Natural killer cell (primary cell): ENCODE results near the gene CAPN9. TPM values are rescaled to one million over a fixed set of nuclear protein-coding genes. Genes with fewer than 3 reads are reported as not detected.

ENCODE experiments used
- ATAC-seq, 3 donors: fragments of 150-1000 bp in 2 of 3; fragments of 200-7000 bp in 1 of 3; cut with Tn5 transposase; 1 replicate in 1 of 3; 2 replicates in 2 of 3; pipeline ENCODE4 v1.10.0; 2021; ENCODE audit warnings: mild to moderate bottlenecking in 2 of 3, moderate library complexity in 2 of 3
- DNase-seq, 2 donors: peaks; one replicate each; pipeline versions ENCODE4 v3.0.0 to v3.0.0-alpha.2; 2013 to 2021; ENCODE audit warnings: mixed read lengths in 1 of 2
- H3K27ac ChIP-seq: one replicate; pipeline ENCODE4 v1.5.1; 2013; ENCODE audit warnings: mild to moderate bottlenecking, low read length
- H3K27me3 ChIP-seq: one replicate; pipeline ENCODE4 v1.6.1; 2013; ENCODE audit warnings: low read length; ENCODE audit not compliant: control insufficient read depth, insufficient read depth
- H3K36me3 ChIP-seq: one replicate; pipeline ENCODE4 v1.6.1; 2013; ENCODE audit warnings: low read length; ENCODE audit not compliant: control insufficient read depth, insufficient read depth
- H3K4me1 ChIP-seq: one replicate; pipeline ENCODE4 v1.6.1; 2013; ENCODE audit warnings: low read length; ENCODE audit not compliant: control insufficient read depth, insufficient read depth
- H3K4me3 ChIP-seq: one replicate; pipeline ENCODE4 v1.5.1; 2013; ENCODE audit warnings: low read length
- H3K9me3 ChIP-seq: one replicate; pipeline ENCODE4 v1.6.1; 2013; ENCODE audit warnings: low read length; ENCODE audit not compliant: control insufficient read depth, insufficient read depth
- H3K27ac Mint-ChIP-seq, 2 donors: one replicate each; pipeline ENCODE4 v1.8.0; 2022; ENCODE audit warnings: mild to moderate bottlenecking in 2 of 2, mixed read lengths in 2 of 2, moderate library complexity in 1 of 2
- H3K27me3 Mint-ChIP-seq, 2 donors: one replicate each; pipeline ENCODE4 v1.8.0; 2022; ENCODE audit warnings: low read depth in 2 of 2, mixed read lengths in 2 of 2
- H3K36me3 Mint-ChIP-seq: one replicate; pipeline ENCODE4 v1.8.0; 2022; ENCODE audit warnings: mixed read lengths
- H3K4me1 Mint-ChIP-seq, 2 donors: one replicate each; pipeline ENCODE4 v1.8.0; 2022; ENCODE audit warnings: mixed read lengths in 2 of 2
- H3K4me3 Mint-ChIP-seq: one replicate; pipeline ENCODE4 v1.8.0; 2022; ENCODE audit warnings: mild to moderate bottlenecking, moderate library complexity, mixed read lengths
- H3K9me3 Mint-ChIP-seq, 2 donors: one replicate each; pipeline ENCODE4 v1.8.0; 2022; ENCODE audit warnings: mixed read lengths in 2 of 2
- WGBS: methylation state at CpG from one replicate; pipeline ENCODE4 v1.1.7; 2013; ENCODE audit warnings: missing lambda C conversion rate; ENCODE audit not compliant: insufficient coverage; 5-methylcytosine and 5-hydroxymethylcytosine counted together
- intact Hi-C: fragments of 100-400 bp; cut with micrococcal nuclease; formaldehyde crosslinking; loops from one replicate; pipeline ENCODE4 v1.14.2; 2022
- total RNA-seq, 4 donors: library from RNA; stranded (reverse); fragments of 120-200 nt in 1 of 4; gene quantifications; one replicate each; pipeline versions ENCODE4 v1.2.3 to v1.2.4, GENCODE V29; 2013 to 2022
- TF ChIP-seq, protein P1 (sequence below): fragments of 200-600 bp; IDR thresholded peaks from one replicate; pipeline ENCODE4 v1.8.0; 2022; ENCODE audit warnings: antibody characterized with exemption

Gene CAPN9
- total RNA-seq, 3 donors from 2014 or later (not counting 1 experiment from before 2014, with no cell fraction given) = not detected

- 69% methylated on average over 8 of the region's 11 CpGs for WGBS
Measured at GRCh38 chr1:230824919-230825721, 77.9 kb downstream of the CAPN9 start.

DNA sequence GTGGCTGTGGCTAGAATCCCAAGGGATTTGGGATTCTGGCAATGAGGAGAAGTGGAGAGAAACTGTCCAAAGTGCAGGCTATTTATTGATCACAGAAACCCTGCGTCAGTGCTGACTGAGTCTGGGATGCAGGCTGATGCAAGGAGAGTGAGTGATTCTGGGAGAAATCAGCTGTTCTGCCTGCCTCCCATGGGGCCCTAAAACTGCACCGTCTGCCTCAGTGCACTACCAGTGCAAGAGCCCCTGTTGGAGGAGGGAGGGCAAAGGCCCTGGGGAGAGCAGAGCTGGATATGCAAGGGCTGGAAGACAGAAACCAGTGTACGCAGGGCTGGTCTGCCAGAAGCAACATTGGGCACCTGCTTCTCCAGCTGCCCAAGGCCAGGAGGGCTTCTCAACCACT, 78.6 kb downstream of the CAPN9 start:
- TF ChIP-seq, protein P1, sequence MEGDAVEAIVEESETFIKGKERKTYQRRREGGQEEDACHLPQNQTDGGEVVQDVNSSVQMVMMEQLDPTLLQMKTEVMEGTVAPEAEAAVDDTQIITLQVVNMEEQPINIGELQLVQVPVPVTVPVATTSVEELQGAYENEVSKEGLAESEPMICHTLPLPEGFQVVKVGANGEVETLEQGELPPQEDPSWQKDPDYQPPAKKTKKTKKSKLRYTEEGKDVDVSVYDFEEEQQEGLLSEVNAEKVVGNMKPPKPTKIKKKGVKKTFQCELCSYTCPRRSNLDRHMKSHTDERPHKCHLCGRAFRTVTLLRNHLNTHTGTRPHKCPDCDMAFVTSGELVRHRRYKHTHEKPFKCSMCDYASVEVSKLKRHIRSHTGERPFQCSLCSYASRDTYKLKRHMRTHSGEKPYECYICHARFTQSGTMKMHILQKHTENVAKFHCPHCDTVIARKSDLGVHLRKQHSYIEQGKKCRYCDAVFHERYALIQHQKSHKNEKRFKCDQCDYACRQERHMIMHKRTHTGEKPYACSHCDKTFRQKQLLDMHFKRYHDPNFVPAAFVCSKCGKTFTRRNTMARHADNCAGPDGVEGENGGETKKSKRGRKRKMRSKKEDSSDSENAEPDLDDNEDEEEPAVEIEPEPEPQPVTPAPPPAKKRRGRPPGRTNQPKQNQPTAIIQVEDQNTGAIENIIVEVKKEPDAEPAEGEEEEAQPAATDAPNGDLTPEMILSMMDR = no peak
- Mint-ChIP-seq H3K36me3 (no peaks in the 10 kb centered on the region), H3K4me1 (no peaks in the 10 kb centered on the region), H3K27me3 (peaks cover 8 to 19% of the 10 kb centered on the region in 2 donors), H3K27ac (no peak overlapping the region), H3K9me3 (no peaks in the 10 kb centered on the region), H3K4me3 (no peak overlapping the region)
- H3K4me1 ChIP-seq = no peaks in the 10 kb centered on the region
- no peaks in the 10 kb centered on the region for H3K9me3 ChIP-seq
- no peaks in the 10 kb centered on the region for H3K27me3 ChIP-seq
- intact Hi-C loops = no loop called here
- H3K36me3 ChIP-seq = no peaks in the 10 kb centered on the region
- H3K27ac ChIP-seq = no peak overlapping the region
- WGBS = 91% methylated on average over 3 of the region's 3 CpGs
- H3K4me3 ChIP-seq = no peak overlapping the region
- no peak for ATAC-seq
- DNase-seq = no peak

More at GRCh38 chr1:230824919-230825721, 77.9 kb downstream of the CAPN9 start:
- Histone ChIP-seq H3K4me1 (no peaks in the 10 kb centered on the region), H3K27ac (no peak overlapping the region), H3K4me3 (no peak overlapping the region), H3K9me3 (no peaks in the 10 kb centered on the region), H3K27me3 (no peaks in the 10 kb centered on the region), H3K36me3 (no peaks in the 10 kb centered on the region)
- Mint-ChIP-seq H3K27me3 (peaks cover 8 to 21% of the 10 kb centered on the region in 2 donors), H3K9me3 (no peaks in the 10 kb centered on the region), H3K27ac (no peak overlapping the region), H3K4me1 (no peaks in the 10 kb centered on the region), H3K4me3 (no peak overlapping the region), H3K36me3 (no peaks in the 10 kb centered on the region)
- intact Hi-C loops = no loop called here
- TF ChIP-seq, protein P1 = no peak
- DNase-seq (no peak), ATAC-seq (no peak)

DNA sequence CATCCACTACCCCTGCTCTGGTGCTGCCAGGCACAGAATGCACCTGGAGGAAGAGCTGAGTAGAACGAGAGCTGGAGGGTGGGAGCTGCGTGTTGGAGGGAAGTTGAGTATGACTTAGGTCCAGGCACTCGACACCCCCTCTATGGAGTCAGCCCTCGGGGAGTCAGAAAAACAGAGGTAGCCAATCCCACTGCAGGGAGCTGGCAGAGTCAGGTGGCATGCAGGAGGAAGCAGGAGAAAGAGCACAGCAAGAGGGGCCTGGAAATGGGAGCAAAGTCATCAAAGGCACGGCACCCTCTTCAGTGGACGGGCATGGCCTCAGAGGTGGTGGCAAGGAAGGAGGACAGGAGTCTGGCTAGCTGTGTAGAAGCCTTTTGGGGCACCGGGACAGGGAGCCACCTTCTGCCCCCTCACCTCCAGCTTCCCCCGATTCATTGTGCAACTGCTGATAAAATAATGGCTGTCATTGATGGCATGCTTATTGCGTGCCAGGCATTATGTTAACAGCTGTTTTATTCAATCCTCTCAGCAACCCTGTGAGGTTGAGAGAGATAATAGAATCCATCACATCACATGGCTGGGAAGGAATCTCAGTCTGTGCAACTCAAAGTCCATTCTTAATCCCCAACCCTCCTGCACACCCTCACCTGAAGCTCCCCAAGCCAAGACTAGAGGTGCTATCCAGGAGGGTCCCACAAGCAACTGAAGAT, 79.1 kb downstream of the CAPN9 start:
- peaks cover 2% of the 10 kb centered on the region for H3K9me3 ChIP-seq
- TF ChIP-seq, protein P1 = no peak
- H3K36me3 Mint-ChIP-seq = no peaks in the 10 kb centered on the region
- H3K27ac Mint-ChIP-seq = no peak overlapping the region
- no peaks in the 10 kb centered on the region for H3K4me1 Mint-ChIP-seq
- no peak for ATAC-seq
- WGBS = 86% methylated on average over 9 of the region's 9 CpGs
- no peak overlapping the region for H3K4me3 ChIP-seq
- H3K36me3 ChIP-seq = no peaks in the 10 kb centered on the region
- DNase-seq = no peak
- no peak overlapping the region for H3K27ac ChIP-seq
- H3K4me1 ChIP-seq = no peaks in the 10 kb centered on the region
- intact Hi-C loops = no loop called here
- H3K27me3 Mint-ChIP-seq = peaks cover 4 to 13% of the 10 kb centered on the region in 2 donors
- no peak overlapping the region for H3K4me3 Mint-ChIP-seq
- no peaks in the 10 kb centered on the region for H3K9me3 Mint-ChIP-seq
- no peaks in the 10 kb centered on the region for H3K27me3 ChIP-seq
